Tibial nerve (tissue), 4 donors: ENCODE measurements around the gene FANCL.

Experiments used
- EP300 ChIP-seq, 2 donors: sonication (generic); formaldehyde crosslinking; IDR thresholded peaks; one replicate each; pipeline ENCODE4 v1.6.1; 2017; ENCODE audit warnings: antibody characterized with exemption in 2 of 2, mild to moderate bottlenecking in 1 of 2
- POLR2A ChIP-seq, 2 donors: fragments of 450-650 bp; IDR thresholded peaks; one replicate each; pipeline ENCODE4 v1.6.1; 2017; ENCODE audit warnings: antibody characterized with exemption in 2 of 2, mild to moderate bottlenecking in 2 of 2, moderate library complexity in 2 of 2
- TF ChIP-seq, protein P1 (sequence below), 5 experiments: fragments of 200-600 bp in 3 of 5; fragments of 450-650 bp in 2 of 5; sonication (generic) in 3 of 5; IDR thresholded peaks; one replicate each; pipeline ENCODE4 v1.5.1; 2016 to 2019; ENCODE audit warnings: antibody characterized with exemption in 5 of 5, mild to moderate bottlenecking in 3 of 5, moderate library complexity in 2 of 5

DNA sequence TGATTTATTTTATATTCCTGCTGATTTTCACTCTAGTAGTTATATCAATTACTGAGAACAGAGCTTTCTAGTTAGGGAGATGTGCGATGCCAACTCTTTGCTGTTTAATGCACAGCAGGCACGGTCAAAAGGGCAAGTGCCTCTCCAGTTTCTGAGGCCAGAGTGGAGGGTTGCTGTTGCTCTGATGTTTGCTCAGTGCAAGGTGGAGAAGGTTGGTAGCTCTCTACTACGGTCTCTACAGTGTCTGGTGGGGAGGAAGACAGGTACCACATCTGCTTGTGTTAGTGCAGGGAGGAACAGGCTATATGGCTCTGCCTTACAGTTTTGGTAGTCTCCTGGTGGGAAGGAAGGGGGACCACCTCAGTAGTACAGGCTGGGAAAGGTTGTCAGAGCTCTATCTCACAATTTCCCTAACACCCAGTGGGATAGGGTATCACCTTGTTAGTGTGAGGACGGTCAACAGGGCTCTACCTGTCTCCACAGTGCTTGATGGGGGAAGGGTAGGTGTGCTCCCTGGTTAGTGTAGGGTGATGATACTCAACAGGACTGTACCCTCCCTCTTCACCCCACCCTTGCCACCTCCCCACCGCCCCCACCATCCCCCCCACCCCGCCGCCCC is 85.9 kb downstream of the FANCL start:
- TF ChIP-seq, protein P1, sequence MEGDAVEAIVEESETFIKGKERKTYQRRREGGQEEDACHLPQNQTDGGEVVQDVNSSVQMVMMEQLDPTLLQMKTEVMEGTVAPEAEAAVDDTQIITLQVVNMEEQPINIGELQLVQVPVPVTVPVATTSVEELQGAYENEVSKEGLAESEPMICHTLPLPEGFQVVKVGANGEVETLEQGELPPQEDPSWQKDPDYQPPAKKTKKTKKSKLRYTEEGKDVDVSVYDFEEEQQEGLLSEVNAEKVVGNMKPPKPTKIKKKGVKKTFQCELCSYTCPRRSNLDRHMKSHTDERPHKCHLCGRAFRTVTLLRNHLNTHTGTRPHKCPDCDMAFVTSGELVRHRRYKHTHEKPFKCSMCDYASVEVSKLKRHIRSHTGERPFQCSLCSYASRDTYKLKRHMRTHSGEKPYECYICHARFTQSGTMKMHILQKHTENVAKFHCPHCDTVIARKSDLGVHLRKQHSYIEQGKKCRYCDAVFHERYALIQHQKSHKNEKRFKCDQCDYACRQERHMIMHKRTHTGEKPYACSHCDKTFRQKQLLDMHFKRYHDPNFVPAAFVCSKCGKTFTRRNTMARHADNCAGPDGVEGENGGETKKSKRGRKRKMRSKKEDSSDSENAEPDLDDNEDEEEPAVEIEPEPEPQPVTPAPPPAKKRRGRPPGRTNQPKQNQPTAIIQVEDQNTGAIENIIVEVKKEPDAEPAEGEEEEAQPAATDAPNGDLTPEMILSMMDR (IDR thresholded peaks at IDR 0.05): no peak
- no peak for TF ChIP-seq EP300 (IDR thresholded peaks at IDR 0.05)
- no peak for TF ChIP-seq POLR2A (IDR thresholded peaks at IDR 0.05)
